MM.1S (cell line): ENCODE measurements around the gene MISP.

ENCODE experiments used
- CTCF ChIP-seq: fragments of 300-600 bp; sonication (generic); IDR thresholded peaks from 2 replicates; pipeline ENCODE4 v1.5.1; 2016; ENCODE audit warnings: antibody characterized with exemption, low read length, mixed read lengths
- EZH2 ChIP-seq: fragments of 300-600 bp; sonication (generic); optimal IDR thresholded peaks from 2 replicates; pipeline ENCODE3; 2017; ENCODE audit warnings: low read depth, mild to moderate bottlenecking, antibody characterized with exemption, low read length, mixed read lengths
- EZH2phosphoT487 ChIP-seq: fragments of 300-600 bp; sonication (generic); IDR thresholded peaks from 2 replicates; pipeline ENCODE4 v1.6.1; 2018; ENCODE audit warnings: antibody characterized with exemption, low read length

DNA sequence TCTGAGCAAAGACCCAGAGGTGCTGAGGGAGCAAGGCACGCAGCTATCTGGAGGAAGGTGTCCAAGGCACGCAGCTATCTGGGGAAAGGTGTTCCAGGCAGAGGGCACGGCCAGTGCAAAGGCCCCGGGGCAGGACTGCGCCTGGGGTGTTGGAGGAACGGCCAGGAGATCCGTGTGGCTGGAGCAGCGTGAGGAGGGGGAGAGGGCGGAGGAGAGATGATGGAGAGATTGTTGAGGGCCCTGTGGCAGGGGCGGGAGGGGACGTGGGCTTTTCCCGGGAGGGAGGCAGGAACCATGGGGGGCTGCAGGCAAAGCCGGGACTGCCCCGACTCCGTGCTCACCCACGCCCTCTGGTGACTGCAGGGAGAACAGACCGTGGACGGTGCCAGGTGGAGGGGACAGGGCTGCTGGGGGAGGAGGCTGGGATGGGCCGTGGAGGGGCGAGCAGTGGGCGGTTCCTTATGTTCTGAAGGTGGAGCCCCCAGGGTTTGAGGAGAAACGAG lies 13.3 kb upstream of the MISP start:
- no peak for TF ChIP-seq EZH2
- TF ChIP-seq CTCF = peak; percentile 70
- no peak for TF ChIP-seq EZH2phosphoT487
